ENCODE results near the gene UBE2D1.

DNA sequence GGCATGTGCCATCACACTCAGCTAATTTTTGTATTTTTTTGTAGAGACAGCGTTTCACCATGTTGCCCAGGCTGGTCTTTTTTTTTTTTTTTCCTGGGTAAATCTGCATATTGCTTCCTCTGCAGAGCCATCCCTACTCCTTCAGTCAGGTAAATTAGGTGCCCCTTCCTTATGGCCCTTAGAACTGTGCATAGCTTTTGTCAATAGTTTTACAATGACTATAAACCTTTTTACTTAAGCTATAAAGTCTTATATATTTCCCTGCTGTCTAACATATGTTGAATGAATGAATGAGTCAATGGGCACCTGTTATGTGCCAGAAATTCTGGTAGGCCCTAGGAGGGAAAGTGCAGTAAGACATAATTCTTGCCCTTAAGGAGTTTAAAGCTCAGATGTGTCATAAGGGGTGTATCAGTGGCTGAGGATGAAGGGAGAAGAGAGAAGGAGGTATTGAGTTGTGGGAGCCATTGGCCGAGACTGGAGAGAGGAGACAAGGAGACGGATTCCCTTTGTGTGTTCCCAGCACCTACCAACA is 30.6 kb upstream of the UBE2D1 start:
- TF ChIP-seq TAF1 (IDR thresholded peaks at IDR 0.05; ENCODE audit: borderline replicate concordance, low read depth, low read length) (no peak), POLR2A (IDR thresholded peaks at IDR 0.05; ENCODE audit: low read depth, low read length) (no peak), POLR2AphosphoS5 (IDR thresholded peaks at IDR 0.05; ENCODE audit: low read depth, low read length) (no peak)

Data from GM12892 (cell line).